Brain microvascular endothelial cell (primary cell): ENCODE measurements around the gene CDS2.

ENCODE experiments used
- DNase-seq: peaks from one replicate; pipeline ENCODE4 v3.0.0-alpha.2; 2020
- H3K27ac ChIP-seq: fragments of 250-450 bp; sonication (Bioruptor Pico); 2 replicates; pipeline ENCODE4 v1.5.1; 2020; ENCODE audit warnings: mild to moderate bottlenecking, moderate library complexity
- H3K27me3 ChIP-seq: fragments of 250-450 bp; sonication (Bioruptor Pico); replicated peaks from 2 replicates; pipeline ENCODE4 v1.5.1; 2020; ENCODE audit warnings: mild to moderate bottlenecking
- H3K36me3 ChIP-seq: fragments of 250-450 bp; sonication (Bioruptor Pico); replicated peaks from 2 replicates; pipeline ENCODE4 v1.5.1; 2020; ENCODE audit warnings: mild to moderate bottlenecking
- H3K4me3 ChIP-seq: 2 replicates; pipeline ENCODE4 v1.5.1; 2011; ENCODE audit warnings: low read depth, mild to moderate bottlenecking, control low read depth, low read length, moderate library complexity
- CTCF ChIP-seq: IDR thresholded peaks from 2 replicates; pipeline ENCODE4 v1.5.1; 2011; ENCODE audit warnings: low read depth, mild to moderate bottlenecking, moderate library complexity, low read length, control low read depth, inconsistent platforms; ENCODE audit errors: missing control alignments
- in situ Hi-C: cut with HindIII; loops from 2 replicates; pipeline ENCODE4 v1.10.0; 2017; ENCODE audit warnings: low sequenced_read_pairs, low pct_ligation_motif_present

CDS2 gene

GRCh38 chr20:5150226-5151076 is 23.6 kb downstream of the CDS2 start:
- in situ Hi-C loops, result no loop called here
- DNase-seq, result peak; percentile 37

GRCh38 chr20:5153152-5153467 is 26.3 kb downstream of the CDS2 start:
- in situ Hi-C loops, result no loop called here
- no peak for DNase-seq
- no peaks in the 10 kb centered on the region for H3K36me3 ChIP-seq
- TF ChIP-seq CTCF, result no peak
- no peak overlapping the region for H3K4me3 ChIP-seq
- H3K27ac ChIP-seq, result no peak overlapping the region
- no peaks in the 10 kb centered on the region for H3K27me3 ChIP-seq

More at GRCh38 chr20:5150226-5151076, 23.6 kb downstream of the CDS2 start:
- no peak overlapping the region for H3K4me3 ChIP-seq
- no peak for TF ChIP-seq CTCF
- no peak overlapping the region for H3K27ac ChIP-seq
- H3K27me3 ChIP-seq, result no peaks in the 10 kb centered on the region
- H3K36me3 ChIP-seq, result no peaks in the 10 kb centered on the region

- no peak for DNase-seq
- in situ Hi-C loops, result no loop called here
- Histone ChIP-seq H3K4me3 (no peak overlapping the region), H3K36me3 (no peaks in the 10 kb centered on the region), H3K27ac (no peak overlapping the region), H3K27me3 (no peaks in the 10 kb centered on the region)
- TF ChIP-seq CTCF, result no peak
These were observed 27.1 kb downstream of the CDS2 start for GRCh38 chr20:5153612-5154542.

- H3K4me3 ChIP-seq, result no peak overlapping the region
- in situ Hi-C loops, result no loop called here
- H3K27me3 ChIP-seq, result no peaks in the 10 kb centered on the region
- H3K36me3 ChIP-seq, result no peaks in the 10 kb centered on the region
- no peak for DNase-seq
- no peak for TF ChIP-seq CTCF
- no peak overlapping the region for H3K27ac ChIP-seq
These were observed 27.7 kb downstream of the CDS2 start for GRCh38 chr20:5154543-5154925.

- no peak overlapping the region for H3K27ac ChIP-seq
- in situ Hi-C loops, result no loop called here
- H3K4me3 ChIP-seq, result no peak overlapping the region
- TF ChIP-seq CTCF, result no peak
- H3K36me3 ChIP-seq, result no peaks in the 10 kb centered on the region
- no peak for DNase-seq
- H3K27me3 ChIP-seq, result no peaks in the 10 kb centered on the region
These were observed 28.6 kb downstream of the CDS2 start for GRCh38 chr20:5155404-5155803.
